Activated naive CD8-positive, alpha-beta T cell treated with anti-CD3 and anti-CD28 coated beads, Interleukin-2, amount 10 ng/mL, durations not matched to agents 7 days and 5 days (primary cell): ENCODE data around the gene NOL3. TPM values are rescaled to one million over a fixed set of nuclear protein-coding genes. Genes with fewer than 3 reads are reported as not detected.

Experiments
- ATAC-seq: fragments of 150-1000 bp; cut with Tn5 transposase; one replicate; pipeline ENCODE4 v1.10.0; 2021; ENCODE audit warnings: low read depth, moderate library complexity
- POLR2A ChIA-PET: fragments of 350-600 bp; sonication (Branson Sonifier 250); formaldehyde crosslinking; loops from one replicate; lab custom pipeline; 2021; ENCODE audit warnings: antibody characterized with exemption; lab: Charles Lee
- DNase-seq: peaks from one replicate; pipeline ENCODE4 v3.0.0; 2021
- H3K27ac Mint-ChIP-seq: one replicate; pipeline ENCODE4 v1.8.0; 2022; ENCODE audit warnings: mild to moderate bottlenecking, mixed read lengths
- H3K27me3 Mint-ChIP-seq: one replicate; pipeline ENCODE4 v1.8.0; 2022; ENCODE audit warnings: mild to moderate bottlenecking, moderate library complexity, mixed read lengths
- H3K36me3 Mint-ChIP-seq: one replicate; pipeline ENCODE4 v1.8.0; 2021; ENCODE audit warnings: mild to moderate bottlenecking, mixed read lengths
- H3K4me1 Mint-ChIP-seq: one replicate; pipeline ENCODE4 v1.8.0; 2021; ENCODE audit warnings: mixed read lengths
- H3K4me3 Mint-ChIP-seq: one replicate; pipeline ENCODE4 v1.8.0; 2022; ENCODE audit warnings: mild to moderate bottlenecking, moderate library complexity, mixed read lengths
- H3K9me3 Mint-ChIP-seq: one replicate; pipeline ENCODE4 v1.8.0; 2021; ENCODE audit warnings: mixed read lengths
- total RNA-seq, 2 experiments: library from RNA; stranded (reverse); gene quantifications; one replicate each; pipeline ENCODE4 v1.2.3, GENCODE V29; 2021

The NOL3 gene
- total RNA-seq, 2 experiments from 2014 or later: 17.7 to 18.6 TPM

DNA sequence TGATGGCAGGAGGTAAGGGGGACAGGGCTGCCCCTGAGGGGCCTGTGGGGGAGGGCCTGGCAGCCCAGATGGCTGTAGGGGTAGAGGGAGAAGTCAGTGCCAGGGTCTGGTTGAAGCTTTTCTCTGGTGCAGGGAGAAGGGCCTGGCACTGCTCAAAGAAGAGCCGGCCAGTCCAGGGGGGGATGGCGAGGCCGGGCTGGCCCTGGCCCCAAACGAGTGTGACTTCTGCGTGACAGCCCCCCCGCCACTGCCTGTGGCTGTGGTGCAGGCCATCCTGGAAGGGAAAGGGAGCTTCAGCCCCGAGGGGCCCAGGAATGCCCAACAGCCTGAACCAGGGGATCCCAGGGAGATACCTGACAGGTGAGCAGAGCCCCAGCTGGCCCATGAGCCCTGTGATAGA lies 2.8 kb upstream of the NOL3 start:
- DNase-seq: no peak
- Mint-ChIP-seq H3K27ac (no peak overlapping the region), H3K4me3 (no peak overlapping the region), H3K27me3 (peaks cover 70% of the 10 kb centered on the region), H3K9me3 (no peaks in the 10 kb centered on the region), H3K36me3 (peaks cover 11% of the 10 kb centered on the region), H3K4me1 (peaks cover 27% of the 10 kb centered on the region)
- POLR2A ChIA-PET: interaction anchor here (1.0 kb wide), 1 partner anchor 9 kb away, joined by 3 read pairs; no protein-coding TSS in a partner anchor
- ATAC-seq: no peak

GRCh38 chr16:67169011-67169451 lies 1.3 kb upstream of the NOL3 start:
- Mint-ChIP-seq H3K9me3 (no peaks in the 10 kb centered on the region), H3K36me3 (peaks cover 12% of the 10 kb centered on the region), H3K27me3 (peaks cover 75% of the 10 kb centered on the region), H3K4me1 (peaks cover 36% of the 10 kb centered on the region), H3K4me3 (no peak overlapping the region), H3K27ac (no peak overlapping the region)
- POLR2A ChIA-PET: interaction anchor here (0.5 kb wide), 1 partner anchor 56 kb away, joined by 4 read pairs; no protein-coding TSS in a partner anchor
- no peak for DNase-seq
- ATAC-seq: no peak

DNA sequence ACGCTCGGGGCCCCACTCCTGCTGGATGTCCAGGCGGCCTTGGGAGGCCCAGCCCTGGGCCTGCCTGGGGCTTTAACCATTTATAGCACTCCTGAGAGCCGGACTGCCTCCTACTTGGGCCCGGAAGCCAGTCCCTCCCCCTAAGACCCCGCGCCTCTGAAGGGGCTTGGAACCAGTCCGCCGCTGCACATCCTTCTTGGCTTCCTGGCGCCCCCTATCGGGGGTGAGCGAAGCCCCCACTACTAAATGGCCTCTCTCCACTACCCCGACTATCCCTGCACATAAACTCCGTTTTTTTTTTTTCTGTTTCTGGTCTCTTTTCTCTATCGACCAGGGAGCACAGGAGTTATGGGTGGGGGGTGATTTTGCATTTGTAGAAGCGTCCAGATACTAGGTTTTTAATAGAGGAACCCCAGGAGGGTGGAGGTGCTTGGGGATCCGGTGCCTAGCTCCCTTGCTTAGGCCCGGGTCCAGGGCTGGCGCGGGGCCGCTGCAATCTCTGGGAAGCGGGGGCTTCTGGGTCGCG lies 633 bp upstream of the NOL3 start:
- Mint-ChIP-seq H3K4me1 (peaks cover 35% of the 10 kb centered on the region), H3K36me3 (peaks cover 12% of the 10 kb centered on the region), H3K9me3 (no peaks in the 10 kb centered on the region), H3K4me3 (peak overlapping the region; percentile 88), H3K27me3 (peaks cover 72% of the 10 kb centered on the region), H3K27ac (peak overlapping the region; percentile 76)
- peak; percentile 71 for DNase-seq
- no peak for ATAC-seq
- POLR2A ChIA-PET: interaction anchor here (0.9 to 2.8 kb wide), 3 partner anchors 9 to 18 kb away, joined by 5 to 13 read pairs (median 6); partner anchors contain the start of genes B3GNT9, FBXL8 and TRADD

GRCh38 chr16:67170949-67171649 lies 761 bp downstream of the NOL3 start:
- Mint-ChIP-seq H3K36me3 (peaks cover 12% of the 10 kb centered on the region), H3K4me1 (peaks cover 30% of the 10 kb centered on the region), H3K27ac (peak overlapping the region; percentile 23), H3K4me3 (peak overlapping the region; percentile 65), H3K27me3 (peaks cover 66% of the 10 kb centered on the region), H3K9me3 (no peaks in the 10 kb centered on the region)
- DNase-seq (no peak), ATAC-seq (no peak)
- POLR2A ChIA-PET: interaction anchor here (1.1 to 2.8 kb wide), 2 partner anchors 11 to 20 kb away, joined by 5 to 13 read pairs; partner anchors contain the start of genes B3GNT9, FBXL8 and TRADD

DNA sequence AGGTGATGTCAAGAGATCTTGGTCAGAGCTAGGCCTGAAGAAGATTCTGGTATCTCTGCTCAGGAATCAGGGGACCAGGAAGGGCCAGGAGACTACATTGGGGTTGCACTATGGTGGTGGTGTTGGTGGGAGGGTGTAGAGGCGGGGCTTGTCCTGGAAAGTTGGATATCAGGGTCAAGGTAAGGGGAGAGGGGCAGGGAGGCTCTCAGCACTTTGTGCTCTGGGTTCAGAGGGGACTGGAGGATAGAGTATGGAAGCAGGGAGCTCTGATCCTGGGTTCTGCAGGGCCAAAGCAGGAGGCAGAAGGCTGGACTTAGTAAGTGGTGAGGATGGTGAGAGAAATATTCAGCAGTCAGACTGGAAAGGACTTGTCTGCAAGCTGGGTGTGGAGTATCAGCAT lies 3.0 kb downstream of the NOL3 start:
- POLR2A ChIA-PET: interaction anchor here (0.9 to 3.7 kb wide), 4 partner anchors 10 to 160 kb away, joined by 4 to 28 read pairs (median 4); partner anchors contain the start of genes FBXL8 and TRADD
- DNase-seq (no peak), ATAC-seq (no peak)
- Mint-ChIP-seq H3K4me1 (peaks cover 34% of the 10 kb centered on the region), H3K36me3 (peaks cover 20% of the 10 kb centered on the region), H3K4me3 (peak overlapping the region; percentile 90), H3K27ac (peak overlapping the region; percentile 72), H3K9me3 (no peaks in the 10 kb centered on the region), H3K27me3 (peaks cover 52% of the 10 kb centered on the region)

- POLR2A ChIA-PET: interaction anchor here (0.6 to 3.7 kb wide), 7 partner anchors 8 to 161 kb away, joined by 3 to 28 read pairs (median 4); partner anchors contain the start of genes FBXL8, HSF4 and TRADD
- Mint-ChIP-seq H3K9me3 (no peaks in the 10 kb centered on the region), H3K4me3 (peak overlapping the region; percentile 90), H3K27ac (peak overlapping the region; percentile 72), H3K36me3 (peaks cover 24% of the 10 kb centered on the region), H3K27me3 (peaks cover 45% of the 10 kb centered on the region), H3K4me1 (peaks cover 39% of the 10 kb centered on the region)
- peak; percentile 78 for DNase-seq
- peak; percentile 70 for ATAC-seq
Observed at GRCh38 chr16:67173808-67174705, 3.7 kb downstream of the NOL3 start.

- peaks cover 42% of the 10 kb centered on the region for H3K27me3 Mint-ChIP-seq
- no peak for ATAC-seq
- POLR2A ChIA-PET: interaction anchor here (0.6 to 3.7 kb wide), 7 partner anchors 9 to 294 kb away, joined by 3 to 28 read pairs (median 4); partner anchors contain the start of genes FBXL8, HSF4, PDP2 and TRADD
- H3K36me3 Mint-ChIP-seq: peaks cover 24% of the 10 kb centered on the region
- H3K4me3 Mint-ChIP-seq: peak overlapping the region; percentile 90
- H3K9me3 Mint-ChIP-seq: no peaks in the 10 kb centered on the region
- peaks cover 37% of the 10 kb centered on the region for H3K4me1 Mint-ChIP-seq
- no peak for DNase-seq
- H3K27ac Mint-ChIP-seq: no peak overlapping the region
Observed at GRCh38 chr16:67174706-67175231, 4.4 kb downstream of the NOL3 start.

GRCh38 chr16:67176662-67177061 lies 6.3 kb downstream of the NOL3 start:
- Mint-ChIP-seq H3K4me3 (no peak overlapping the region), H3K4me1 (peaks cover 25% of the 10 kb centered on the region), H3K27me3 (peaks cover 28% of the 10 kb centered on the region), H3K27ac (no peak overlapping the region), H3K36me3 (peaks cover 19% of the 10 kb centered on the region), H3K9me3 (no peaks in the 10 kb centered on the region)
- ATAC-seq (no peak), DNase-seq (no peak)
- POLR2A ChIA-PET: interaction anchor here (1.2 to 2.7 kb wide), 5 partner anchors 8 to 163 kb away, joined by 3 to 15 read pairs (median 6); partner anchors contain the start of gene HSF4

DNA sequence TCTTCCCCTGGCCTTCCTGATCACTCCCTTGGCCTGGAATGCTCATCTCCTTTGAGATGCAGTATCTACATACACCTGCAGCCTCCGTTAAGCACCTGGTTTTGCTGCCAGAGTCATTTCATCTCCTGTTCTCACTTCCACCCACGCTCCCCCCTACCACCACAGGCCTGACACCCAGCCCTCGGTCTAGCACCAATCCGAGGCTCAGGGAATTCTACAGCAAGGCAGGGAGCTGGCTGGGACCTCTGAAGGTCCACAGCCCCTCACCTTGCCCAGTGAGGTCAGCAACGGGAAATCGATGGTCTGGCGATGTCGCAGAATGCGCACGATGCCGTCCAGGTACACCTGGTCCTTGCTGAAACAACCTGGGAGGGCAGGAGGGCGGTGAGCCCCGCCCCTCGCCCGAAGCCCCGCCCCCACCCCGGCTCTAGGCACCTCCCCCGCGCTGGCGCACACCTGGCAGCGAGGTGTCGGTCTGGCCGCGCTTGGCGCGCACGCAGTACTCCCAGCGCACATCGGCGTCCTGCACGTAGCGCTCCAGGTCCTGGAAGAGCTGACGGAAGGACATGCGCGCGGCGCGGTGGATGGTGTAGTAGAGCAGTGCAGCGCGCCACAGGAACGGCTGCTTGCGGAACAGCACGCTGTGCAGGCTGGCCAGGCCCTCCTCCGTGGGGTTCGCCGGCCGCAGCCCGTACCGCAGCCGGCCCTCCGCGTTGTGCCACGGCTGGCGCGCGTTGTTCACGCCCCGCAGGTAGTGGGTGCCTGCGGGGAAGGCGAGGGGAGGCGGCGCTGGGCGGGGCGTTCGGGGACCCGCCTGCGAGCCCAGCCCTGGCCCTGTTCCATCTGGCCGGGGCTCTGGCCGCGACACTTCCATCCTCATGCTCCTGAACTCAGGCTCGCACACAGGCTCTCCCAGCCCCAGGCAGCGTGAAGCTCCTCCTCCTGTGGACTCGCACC lies 7.7 kb downstream of the NOL3 start:
- H3K27me3 Mint-ChIP-seq: peaks cover 16% of the 10 kb centered on the region
- POLR2A ChIA-PET: interaction anchor here (0.7 to 1.8 kb wide), 4 partner anchors 12 to 165 kb away, joined by 3 to 6 read pairs (median 4); partner anchors contain the start of gene HSF4
- DNase-seq: peak; percentile 70
- H3K4me1 Mint-ChIP-seq: peaks cover 21% of the 10 kb centered on the region
- no peaks in the 10 kb centered on the region for H3K9me3 Mint-ChIP-seq
- H3K4me3 Mint-ChIP-seq: peak overlapping the region; percentile 73
- ATAC-seq: peak; percentile 57
- peak overlapping the region; percentile 30 for H3K27ac Mint-ChIP-seq
- peaks cover 15% of the 10 kb centered on the region for H3K36me3 Mint-ChIP-seq

- Mint-ChIP-seq H3K9me3 (no peaks in the 10 kb centered on the region), H3K4me1 (peaks cover 13% of the 10 kb centered on the region), H3K36me3 (peaks cover 14% of the 10 kb centered on the region), H3K4me3 (peak overlapping the region; percentile 28), H3K27ac (no peak overlapping the region), H3K27me3 (peaks cover 8% of the 10 kb centered on the region)
- no peak for DNase-seq
- ATAC-seq: no peak
- POLR2A ChIA-PET: no interaction called here
Observed at GRCh38 chr16:67179421-67180080, 9.2 kb downstream of the NOL3 start.

DNA sequence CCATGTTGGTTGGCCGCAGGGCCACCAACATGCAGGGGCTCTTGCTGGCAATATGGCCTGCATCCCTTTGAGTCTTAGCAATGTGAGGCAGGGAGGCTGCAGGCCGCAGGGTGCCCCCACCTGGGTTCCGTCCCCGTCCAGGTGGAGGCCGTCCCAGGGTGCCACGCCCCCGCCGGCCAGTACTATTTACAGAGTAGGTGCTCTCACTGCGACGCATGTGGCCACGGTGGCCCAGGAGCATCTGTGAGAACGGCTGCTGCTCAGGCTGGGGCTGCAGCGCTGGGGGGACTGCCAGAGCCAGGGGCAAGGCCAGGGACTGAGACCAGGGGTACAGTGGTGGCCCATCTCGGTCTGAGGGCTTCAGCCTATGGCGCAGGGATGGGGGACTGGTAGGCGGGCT lies 9.8 kb downstream of the NOL3 start:
- H3K27me3 Mint-ChIP-seq: peaks cover 10% of the 10 kb centered on the region
- POLR2A ChIA-PET: no interaction called here
- ATAC-seq (no peak), DNase-seq (no peak)
- H3K27ac Mint-ChIP-seq: no peak overlapping the region
- peaks cover 14% of the 10 kb centered on the region for H3K4me1 Mint-ChIP-seq
- H3K9me3 Mint-ChIP-seq: no peaks in the 10 kb centered on the region
- H3K36me3 Mint-ChIP-seq: peaks cover 14% of the 10 kb centered on the region
- H3K4me3 Mint-ChIP-seq: no peak overlapping the region
